Stimulated activated CD4-positive, alpha-beta T cell treated with anti-CD3 and anti-CD28 coated beads, Interleukin-1b, Interleukin-23, amount 100 ng/mL, for 1 hour (primary cell): ENCODE measurements around the gene MUC6.
"Not testable (repeated sequence)": the region's sequence is repeated elsewhere in the genome, so short reads cannot be mapped to it uniquely, and the experiment has no call there.

Source experiments
- DNase-seq, 2 donors: peaks; one replicate each; pipeline ENCODE4 v3.0.0-alpha.2; 2020; ENCODE audit warnings: low read depth in 2 of 2

The MUC6 gene

DNA sequence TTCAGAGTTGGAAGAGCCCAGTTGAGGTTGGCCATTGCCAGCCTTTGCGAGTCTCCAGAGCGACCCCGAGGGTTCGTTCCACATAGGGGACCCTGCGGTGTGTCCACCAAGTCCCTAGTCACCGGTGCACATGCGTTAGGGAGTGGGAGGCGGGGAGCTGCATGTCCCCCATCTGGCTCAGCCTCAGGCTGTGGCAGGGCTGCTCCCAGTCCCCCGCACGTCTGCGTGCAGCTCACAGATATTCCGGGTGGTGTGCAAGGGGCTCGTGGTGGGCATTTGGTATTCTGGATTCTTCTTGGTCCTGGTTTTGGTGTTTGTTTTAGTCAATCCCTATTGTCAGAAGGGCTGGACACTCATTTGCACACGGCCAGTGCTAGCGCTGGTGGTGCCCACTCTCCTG is 48.8 kb downstream of the MUC6 start:
- DNase-seq: no peak

DNA sequence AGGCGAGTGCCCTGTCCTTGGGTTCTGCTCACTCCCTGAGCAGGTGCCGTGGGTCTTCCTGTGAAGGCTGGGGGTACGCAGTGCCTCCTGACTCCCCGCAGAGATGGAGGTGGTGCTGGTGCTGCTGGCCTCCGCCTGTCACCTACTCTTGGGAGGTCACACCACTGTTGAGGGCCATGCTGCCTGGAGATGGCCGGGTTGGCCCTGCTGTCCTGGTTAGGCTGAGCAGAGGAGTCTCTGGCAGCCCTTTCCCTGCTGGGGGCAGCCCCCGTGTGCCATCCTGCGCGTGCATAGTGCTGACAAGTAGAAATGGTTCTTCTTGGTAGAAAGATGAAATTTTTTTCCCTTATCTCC is 49.6 kb downstream of the MUC6 start:
- DNase-seq: no peak

- no peak for DNase-seq
Observed at GRCh38 chr11:986270-986951, 50.1 kb downstream of the MUC6 start.

GRCh38 chr11:985848-986247 is 50.7 kb downstream of the MUC6 start:
- no peak for DNase-seq

- DNase-seq: no peak
Observed at GRCh38 chr11:985406-985805, 51.1 kb downstream of the MUC6 start.

GRCh38 chr11:984546-984945 is 52.0 kb downstream of the MUC6 start:
- no peak for DNase-seq

DNA sequence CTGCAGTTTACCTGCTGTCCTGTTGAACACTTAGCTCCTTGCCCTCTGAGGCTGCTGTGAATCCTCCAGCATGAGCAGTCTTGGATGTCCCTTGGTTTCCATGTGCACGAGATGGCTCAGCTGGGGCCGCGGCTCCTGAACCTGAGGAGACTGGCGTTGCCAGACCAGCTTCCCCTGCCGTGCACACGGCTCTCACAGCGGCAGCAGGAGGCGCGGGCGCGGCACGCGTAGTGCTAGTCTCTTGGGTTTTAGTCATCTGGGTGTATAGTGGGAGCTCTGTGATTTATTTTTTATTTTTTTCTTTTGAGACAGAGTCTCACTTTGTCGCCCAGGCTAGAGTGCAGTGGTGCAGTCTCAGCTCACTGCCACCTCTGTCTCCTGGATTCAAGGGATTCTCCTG is 54.8 kb downstream of the MUC6 start:
- no peak for DNase-seq

GRCh38 chr11:980438-981357 is 55.8 kb downstream of the MUC6 start:
- DNase-seq: no peak

GRCh38 chr11:978781-979180 is 57.7 kb downstream of the MUC6 start:
- DNase-seq: no peak

GRCh38 chr11:977830-978720 is 58.4 kb downstream of the MUC6 start:
- DNase-seq: no peak

- DNase-seq: no peak
Observed at GRCh38 chr11:976431-977160, 59.9 kb downstream of the MUC6 start.

- no peak for DNase-seq
Observed at GRCh38 chr11:975827-976226, 60.7 kb downstream of the MUC6 start.

DNA sequence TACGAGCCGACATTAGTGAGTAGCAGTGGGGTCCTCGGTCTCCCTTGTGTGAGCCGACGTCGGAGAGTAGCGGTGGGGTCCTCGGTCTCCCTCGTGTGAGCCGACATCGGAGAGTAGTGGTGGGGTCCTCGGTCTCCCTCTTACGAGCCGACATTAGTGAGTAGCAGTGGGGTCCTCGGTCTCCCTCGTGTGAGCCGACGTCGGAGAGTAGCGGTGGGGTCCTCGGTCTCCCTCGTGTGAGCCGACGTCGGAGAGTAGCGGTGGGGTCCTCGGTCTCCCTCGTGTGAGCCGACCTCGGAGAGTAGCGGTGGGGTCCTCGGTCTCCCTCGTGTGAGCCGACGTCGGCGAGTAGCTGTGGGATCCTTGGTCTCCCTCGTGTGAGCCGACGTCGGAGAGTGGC is 61.1 kb downstream of the MUC6 start:
- not testable (repeated sequence) for DNase-seq

- no peak for DNase-seq
Observed at GRCh38 chr11:973237-973636, 63.3 kb downstream of the MUC6 start.

DNA sequence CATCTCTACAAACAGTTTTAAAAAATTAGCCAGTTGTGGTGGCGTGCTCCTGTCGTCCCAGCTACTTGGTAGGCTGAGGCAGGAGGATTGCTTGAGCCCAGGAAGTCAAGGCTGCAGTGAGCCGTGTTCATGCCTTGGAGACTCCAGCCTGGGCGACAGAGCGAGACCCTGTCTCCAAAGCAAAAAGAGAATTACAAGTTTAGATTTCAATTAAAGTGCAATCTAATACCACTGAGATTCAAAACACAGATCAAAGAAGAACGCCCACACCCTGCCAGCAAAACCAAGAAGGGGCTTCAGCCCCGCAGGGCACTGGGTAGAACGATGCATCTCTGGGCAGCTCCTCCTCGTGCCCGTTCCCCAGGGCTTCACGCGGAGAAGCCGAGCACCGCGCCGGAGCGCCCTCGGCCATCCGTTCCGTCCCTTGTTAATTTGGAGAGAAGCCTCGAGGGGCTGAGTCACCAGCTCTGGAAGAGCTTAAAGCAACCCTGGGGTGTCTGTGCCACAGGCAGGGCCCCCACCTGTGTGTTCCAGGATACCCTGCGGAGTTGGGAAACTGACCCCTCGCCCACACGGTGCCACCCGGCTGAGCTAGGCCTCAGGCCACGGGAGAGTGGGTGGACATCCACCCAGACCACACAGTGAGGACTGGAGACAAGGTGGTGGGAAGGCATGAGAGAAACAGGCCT is 63.9 kb downstream of the MUC6 start:
- no peak for DNase-seq

GRCh38 chr11:971731-972365 is 64.7 kb downstream of the MUC6 start:
- no peak for DNase-seq

GRCh38 chr11:971092-971690 is 65.3 kb downstream of the MUC6 start:
- no peak for DNase-seq

DNA sequence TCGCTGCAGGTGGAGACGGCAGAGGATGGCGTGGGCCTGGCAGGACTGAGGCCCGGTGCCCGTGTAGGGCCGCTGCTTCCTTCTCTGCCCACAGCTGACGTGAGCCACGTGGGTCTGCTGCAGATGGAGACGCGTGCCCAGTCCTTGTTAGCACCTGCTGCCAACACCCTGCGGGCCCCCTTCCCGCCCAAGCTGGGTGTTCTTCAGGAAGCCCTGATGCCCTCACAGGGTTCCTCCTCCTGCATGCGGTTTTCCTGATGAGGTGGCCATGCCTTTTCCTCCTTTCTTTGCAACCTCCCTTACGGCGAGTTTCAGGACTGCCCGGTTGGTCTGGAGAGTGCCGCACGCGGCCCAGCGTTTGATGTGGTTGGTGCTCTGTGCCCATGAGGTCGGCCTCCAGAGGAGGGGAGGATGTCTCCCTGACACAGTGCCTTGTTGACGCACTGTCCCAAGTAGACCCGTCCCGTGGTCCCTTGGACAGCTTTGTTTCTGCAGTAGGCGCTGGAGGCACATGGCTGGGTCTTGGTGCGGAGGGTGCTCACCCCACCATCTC is 66.1 kb downstream of the MUC6 start:
- DNase-seq: no peak

GRCh38 chr11:969651-970205 is 66.8 kb downstream of the MUC6 start:
- no peak for DNase-seq
